Measurements from ENCODE around the gene COX19.
"Not testable (repeated sequence)": the region's sequence is repeated elsewhere in the genome, so short reads cannot be mapped to it uniquely, and the experiment has no call there.

COX19 gene

DNA sequence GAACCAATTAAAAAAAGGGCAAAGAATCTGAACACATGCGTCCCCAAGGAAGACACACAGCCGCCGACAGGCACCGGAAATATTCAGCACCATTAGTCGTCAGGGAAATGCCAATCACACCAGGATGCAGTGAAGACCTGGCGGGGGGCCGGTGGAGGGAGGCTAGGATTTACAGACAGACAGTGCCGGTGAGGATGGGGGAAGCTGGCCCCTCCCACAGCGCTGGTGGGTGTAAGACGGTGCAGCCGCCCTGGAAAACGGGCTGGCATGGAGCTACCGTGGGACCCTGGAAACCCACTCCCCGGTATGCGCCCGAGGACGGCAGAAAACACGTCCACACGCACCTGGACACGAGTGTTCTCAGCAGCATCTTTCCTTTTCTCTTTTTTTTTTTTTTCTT lies 16.1 kb downstream of the COX19 start:
- DNase-seq, result no peak

DNA sequence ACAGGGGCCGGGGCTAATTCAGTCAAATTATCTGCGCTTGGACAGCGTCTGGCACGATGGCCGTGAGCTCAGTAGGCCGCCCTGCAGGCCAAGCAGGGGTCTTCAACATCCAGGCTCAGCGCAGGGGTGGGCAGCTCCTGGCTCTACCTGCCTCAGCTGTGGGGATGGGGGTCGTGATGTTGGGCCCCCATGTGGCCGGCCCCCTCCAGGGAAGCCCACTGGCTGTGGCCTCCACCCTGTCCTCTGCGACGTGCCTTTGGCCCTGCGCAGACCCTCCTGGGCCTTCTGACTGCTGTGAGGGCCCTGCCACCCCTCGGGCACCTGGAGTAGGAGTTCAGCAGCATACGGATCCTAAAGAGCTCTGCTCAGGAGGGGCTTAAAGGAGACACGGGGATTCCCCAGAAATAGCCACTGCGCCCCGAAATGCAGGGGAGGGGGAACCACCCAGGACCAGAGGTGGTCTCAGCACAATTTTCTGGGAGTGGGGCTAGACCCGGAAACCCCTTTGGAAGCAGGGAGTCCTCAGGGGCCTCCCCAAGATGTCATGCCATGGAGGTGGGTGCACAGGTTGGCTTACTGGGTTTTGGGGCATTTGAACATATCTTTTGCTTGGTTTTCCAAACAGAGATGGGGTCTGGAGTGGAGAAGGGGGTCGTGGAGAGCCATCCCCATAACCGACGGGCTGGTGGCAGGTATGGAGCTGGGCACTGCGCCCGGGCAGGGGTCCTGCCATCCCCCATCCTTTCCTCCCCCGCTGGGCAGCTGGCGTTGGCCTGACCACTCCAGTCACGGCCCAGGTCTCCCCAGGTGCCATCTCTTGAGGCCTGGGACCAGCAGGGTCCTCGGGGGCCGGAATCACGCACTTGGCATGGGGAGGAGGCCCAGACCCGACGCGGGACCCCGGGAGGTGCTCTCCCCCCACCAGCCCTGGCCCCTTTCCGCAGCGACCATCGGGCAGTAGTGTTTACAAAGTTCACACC lies 16.8 kb downstream of the COX19 start:
- no peak for DNase-seq

DNA sequence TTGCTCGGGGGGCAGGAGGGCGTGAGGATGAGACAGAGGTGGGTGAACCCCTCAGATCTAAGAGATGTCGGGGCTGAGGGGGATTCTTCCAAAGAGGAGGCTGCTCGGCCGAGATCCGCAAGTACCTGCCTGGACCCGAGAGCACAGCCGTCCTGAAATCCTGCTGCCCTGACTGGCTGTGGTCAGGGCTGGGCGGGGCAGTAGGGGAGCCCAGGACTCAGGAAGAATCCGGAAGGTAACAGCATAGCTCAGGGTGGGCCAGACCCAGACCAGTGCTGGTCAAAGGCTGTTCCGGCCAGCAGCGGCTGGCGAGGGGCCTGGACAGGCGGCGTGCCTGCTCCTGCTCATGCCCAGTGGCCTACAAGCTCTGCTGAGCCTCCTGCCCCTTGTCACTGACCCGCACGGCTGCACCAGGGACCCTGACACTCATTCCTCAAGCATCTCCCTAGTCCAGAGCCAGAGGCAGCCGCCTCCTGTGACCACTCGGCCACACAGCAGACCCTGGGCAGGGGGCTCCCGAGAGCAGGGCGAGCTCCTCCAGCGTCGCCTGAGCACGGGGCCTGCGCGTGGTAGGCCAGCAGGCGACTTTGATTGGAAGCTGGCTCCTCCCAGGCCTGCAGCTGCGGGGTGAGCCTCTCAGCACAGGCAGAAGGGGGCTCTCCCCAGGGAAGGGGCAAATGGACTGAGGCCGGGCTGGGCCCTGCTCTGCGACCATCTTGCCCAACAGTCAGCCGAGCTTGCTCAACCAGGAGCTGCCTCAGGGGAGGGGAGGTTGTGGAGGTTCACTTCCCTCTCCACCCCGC lies 17.7 kb downstream of the COX19 start:
- DNase-seq, result peak; percentile 84 to 88 (median 87)

DNA sequence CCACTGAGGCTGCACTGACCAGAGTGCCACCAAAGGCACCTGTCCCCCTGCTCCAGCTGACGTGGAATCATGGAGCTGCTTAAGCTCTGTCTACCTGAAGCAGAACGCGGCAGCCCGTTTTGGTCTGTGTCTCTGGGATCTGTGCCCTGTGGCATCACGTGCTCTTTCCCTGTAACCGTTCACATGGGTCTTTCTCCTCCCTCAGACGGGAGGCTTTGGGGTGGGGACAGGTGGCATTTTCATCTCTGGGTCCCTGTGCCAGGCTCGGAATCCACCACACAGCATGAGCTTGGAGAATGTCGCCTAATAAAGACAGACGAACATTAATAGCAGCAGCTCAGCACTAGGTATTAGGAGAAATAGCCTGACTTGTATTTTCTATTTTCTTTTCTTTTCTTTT lies 19.3 kb downstream of the COX19 start:
- no peak for DNase-seq

DNA sequence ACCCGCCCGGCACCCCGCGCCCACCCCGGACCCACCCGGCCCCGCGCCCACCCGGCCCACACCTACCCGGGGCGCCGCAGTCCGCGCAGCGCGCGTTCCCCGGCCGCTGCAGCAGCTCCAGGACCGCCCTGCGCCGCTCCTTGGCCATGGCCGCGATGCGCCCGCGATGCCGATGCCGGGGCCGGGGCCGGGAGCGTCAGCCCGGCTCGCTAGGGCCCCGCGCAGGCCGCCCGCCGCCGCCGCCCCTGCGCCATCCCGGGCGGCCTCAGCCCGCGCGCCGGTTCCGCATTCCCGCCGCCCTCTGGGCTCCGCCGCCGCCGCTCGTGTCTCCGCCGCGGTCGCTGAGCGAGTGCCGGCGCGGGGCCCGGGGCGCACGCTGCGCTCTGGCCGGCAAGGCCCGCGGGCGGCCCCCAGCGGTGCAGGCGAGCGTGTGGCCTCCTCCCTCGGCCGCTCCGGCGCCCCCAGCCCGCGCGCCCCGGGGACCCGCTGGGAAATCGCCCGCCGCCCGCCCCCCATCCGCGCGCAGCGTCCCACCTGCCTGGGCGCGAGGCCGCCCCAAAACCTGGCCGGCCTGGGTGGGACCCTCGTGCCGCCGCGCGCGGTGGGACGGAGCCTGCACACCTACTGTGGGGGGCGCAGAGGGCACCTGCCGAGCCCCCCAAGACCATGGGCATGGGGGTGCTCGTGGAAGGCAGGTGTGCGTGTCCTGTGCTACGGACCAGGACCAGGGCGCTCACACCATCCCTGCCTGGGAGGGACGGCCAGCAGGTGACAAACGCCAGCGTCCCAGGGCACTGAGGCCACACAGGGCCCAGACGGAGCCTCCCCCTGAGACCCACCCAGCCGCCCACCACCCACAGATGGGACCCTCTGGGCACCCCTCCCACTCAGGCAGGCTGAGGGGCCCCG lies 20.8 kb downstream of the COX19 start, which contains the start of gene ADAP1:
ADAP1 (minus strand) TSS at position 351 of the 909 bp plus-strand sequence; CDS start at position 148, 203 bp downstream.
- peak; percentile 84 to 96 (median 93) for DNase-seq

DNA sequence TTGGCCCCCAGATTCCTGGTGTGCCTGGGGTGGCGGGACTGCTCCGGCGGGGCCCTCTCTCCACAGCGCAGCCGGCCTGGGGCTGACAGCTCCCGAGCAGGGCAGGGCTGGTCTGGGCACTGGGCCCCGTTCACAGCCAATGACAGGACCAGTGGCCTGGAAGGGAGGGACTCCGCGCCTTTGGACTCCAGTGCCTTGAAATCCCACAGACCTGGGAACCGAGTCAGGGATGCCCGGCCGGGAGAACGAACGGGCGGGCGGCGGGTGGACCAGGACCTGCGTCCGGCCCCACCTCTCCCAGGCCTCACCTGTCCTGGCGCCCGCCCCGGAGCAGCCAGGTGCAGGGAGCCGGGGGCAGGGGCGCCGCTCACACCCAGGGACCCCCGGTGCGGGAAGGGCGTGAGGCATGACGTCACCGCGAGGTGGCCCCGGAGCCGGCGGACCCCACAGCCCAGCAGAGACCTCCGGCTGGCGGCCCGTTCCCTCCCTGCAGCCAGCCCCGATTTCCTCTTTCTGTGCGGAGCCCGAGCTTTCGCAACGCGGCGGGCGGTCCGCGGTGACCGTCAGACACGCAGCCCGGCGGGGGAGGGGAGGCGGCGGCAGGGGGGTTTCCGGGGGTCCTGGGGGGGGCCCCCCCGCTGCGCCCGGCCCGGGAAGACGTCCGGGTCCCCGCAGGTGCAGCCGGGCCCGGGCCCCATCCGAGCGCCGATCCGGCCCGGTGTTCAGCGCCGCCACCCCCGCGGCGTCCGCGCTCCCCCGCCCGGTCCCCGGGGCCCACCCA lies 21.6 kb downstream of the COX19 start:
- peak; percentile 83 to 91 (median 87) for DNase-seq

DNA sequence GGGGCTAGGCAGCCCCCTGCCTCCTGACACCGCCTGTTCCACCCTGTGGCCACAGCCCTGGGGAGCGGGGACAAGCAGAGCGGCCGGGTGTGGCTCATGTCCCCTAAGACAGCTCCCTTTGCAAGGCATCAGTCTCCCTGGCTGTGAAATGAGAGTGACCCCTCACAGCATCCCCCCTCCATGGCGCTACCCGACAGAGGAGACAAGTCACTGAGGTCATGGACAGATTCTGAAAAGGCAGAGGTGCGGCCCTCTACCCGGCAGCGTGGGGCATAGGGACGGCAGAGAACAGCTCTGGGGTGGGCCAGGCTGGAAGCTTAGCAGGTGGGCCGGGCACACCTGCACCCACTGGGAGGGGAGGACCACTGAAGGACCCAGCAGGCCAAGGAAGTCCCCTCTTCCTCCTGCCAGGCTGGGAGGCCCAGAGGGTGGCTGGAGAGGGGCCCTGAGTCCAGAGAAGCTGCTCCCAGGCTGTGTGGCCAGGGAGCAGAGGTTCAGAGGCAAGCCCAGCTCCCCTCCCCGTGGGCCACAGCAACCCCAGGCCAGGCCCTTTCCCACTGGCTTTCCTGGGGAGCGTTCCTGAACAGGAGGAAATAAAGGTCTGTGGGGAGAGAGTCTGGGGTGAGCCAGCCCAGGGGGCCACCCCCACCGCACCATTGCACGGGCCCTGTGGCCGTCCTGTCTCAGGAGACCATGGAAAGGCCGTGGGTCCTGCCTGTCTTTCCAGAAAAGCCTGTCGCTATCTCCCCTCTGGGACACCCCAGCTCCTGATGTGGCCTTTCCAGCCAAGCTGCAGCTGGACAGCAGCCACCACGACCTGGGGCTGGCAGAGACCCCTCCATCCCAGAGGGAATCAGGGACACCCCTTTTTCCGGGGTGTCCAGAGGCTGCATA lies 22.6 kb downstream of the COX19 start:
- DNase-seq, result no peak

DNA sequence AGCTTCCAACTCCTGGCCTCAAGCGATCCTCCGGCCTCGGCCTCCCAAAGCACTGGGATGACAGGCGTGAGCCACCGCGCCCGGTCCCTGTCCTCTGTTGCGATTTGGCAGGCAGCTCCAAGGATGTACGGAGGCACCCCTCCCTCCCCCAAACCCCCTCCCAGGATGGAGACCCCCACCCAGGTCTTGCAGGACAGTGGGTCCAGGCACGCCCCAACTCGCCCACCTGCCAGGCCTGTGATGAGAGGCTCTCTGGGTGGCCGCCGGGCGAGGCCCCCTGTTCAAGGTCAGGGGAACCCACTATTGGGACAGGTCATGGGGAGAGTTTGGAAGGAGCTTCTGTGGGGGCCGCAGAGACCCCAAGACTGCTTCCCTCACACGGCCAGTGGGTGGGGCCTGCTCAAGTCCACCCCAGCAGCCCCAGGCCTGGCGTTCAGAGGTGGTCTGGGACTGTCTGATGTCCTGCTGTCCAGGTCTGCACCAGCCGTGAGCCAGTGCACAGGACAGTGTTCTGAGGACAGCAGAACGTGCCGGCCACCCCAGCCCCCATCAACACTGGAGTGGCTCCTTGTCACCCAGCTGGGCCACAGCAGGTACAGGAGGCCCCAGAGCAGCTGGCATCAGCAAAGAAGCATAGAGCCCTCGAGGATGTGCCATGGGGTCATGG lies 23.3 kb downstream of the COX19 start:
- DNase-seq, result no peak

DNA sequence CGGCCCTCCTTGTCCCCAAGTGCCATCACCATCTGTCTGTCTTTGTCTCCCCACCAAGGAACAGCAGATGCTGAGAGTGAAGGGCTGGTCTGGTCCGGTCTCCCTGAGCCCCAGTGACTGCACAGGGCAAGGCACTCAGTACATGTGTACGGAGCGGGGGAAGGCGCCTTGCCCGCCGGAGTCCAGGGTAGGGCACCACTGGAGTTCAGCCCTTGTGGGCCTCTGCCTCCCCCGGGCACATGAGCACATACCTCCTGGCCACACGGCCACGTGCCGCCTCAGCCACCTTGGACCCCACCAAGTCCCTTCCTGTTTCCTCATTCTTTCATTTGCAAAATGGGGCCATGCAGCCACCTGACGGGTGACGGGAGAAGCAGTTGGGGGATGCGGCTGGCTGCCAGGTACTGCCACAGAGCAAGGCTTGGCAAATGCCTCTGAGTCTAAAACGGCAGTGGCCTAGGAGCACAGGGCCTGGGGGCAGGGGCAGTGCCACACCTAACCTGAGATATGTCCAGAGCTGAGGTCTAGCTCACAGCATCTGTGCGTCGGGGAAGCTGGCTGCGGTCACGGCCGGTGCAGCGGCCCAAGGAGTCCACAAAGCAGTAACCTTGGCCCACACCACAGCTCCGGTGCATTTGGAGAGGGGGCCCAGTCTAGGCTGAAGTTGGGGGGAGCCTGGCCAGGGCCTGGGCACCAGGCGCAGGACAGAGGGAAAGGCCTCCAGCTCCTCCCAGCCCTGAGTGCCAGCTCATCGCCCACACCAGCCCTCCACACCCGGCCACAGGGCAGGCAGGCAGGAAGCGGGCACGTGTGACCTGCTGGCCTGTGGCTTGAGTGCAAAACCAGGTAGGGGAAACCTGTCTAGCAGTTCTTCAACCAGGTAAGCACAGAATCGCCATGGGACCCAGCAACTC lies 26.1 kb downstream of the COX19 start:
- no peak for DNase-seq

DNA sequence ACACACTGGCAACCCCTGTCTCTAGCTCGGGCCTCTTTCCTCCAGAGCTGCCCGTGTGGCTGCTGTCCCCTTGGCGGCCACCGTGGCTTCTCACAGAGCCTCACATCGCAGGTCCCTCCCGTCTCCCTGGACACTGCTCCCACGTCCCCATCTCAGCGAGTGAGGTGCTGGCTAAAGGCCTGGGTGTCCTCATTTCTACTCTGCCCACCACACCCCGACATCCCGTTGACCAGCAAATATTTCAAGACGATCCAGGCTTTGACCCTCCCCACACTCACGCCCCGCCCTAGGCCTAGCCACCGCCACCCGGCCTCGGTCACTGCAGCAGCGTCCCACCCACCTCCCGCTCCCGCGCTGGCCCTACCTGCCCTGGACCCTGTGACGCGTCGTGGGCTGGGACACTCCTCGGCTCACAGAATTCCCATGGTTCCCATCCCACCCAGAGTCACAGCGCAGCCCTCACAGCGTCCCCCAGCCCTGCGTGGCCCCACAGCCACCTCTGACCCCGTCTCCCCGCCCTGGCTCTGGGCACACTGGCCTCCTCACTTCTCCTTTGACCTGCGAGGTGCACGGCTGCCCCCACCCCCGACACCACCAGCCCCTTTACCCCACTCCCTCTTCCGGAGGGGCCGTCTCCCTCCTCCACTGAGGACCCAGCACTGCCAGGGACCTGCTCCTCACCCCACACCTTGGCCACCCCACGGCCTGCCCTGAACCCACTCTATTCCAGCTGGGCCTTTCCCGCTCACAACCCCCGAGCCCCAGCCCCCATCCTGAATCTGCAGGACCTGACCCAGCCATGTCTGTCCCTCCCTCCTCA lies 27.7 kb downstream of the COX19 start:
- DNase-seq, result no peak

DNA sequence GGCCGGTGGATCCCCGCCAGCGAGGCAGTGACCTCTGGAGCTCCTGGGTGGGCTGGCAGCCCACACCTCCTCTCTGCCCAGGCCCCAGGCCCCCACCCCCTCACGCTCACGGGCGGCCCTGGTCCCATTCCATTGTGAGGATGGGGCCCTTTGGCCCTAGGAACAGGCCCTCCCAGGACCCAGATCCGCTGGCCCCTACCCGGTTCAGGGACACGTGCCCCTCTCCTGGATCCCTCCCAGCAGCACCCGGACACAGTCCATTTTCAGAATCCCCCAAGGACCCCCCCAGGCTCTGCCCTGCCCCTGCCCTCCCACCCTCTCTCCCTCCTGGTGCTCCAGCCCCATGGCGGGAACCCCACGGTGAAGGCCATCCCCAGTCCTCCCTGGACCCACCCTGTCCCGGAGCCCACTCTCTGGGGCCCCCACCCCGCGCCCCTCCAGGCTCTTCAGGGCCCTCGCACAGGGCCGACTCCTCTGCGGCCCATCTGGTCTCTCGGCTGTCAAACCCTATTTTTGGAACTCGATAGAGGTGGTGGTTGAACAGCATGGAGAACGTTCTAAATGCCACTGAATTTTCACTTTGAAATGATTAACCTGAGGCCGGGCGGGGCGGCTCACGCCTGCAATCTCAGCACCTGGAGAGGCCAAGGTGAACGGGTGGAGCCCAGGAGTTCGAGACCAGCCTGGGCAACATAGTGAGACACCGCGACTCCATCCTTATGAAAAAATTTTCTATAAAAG lies 28.9 kb downstream of the COX19 start:
- no peak for DNase-seq

DNA sequence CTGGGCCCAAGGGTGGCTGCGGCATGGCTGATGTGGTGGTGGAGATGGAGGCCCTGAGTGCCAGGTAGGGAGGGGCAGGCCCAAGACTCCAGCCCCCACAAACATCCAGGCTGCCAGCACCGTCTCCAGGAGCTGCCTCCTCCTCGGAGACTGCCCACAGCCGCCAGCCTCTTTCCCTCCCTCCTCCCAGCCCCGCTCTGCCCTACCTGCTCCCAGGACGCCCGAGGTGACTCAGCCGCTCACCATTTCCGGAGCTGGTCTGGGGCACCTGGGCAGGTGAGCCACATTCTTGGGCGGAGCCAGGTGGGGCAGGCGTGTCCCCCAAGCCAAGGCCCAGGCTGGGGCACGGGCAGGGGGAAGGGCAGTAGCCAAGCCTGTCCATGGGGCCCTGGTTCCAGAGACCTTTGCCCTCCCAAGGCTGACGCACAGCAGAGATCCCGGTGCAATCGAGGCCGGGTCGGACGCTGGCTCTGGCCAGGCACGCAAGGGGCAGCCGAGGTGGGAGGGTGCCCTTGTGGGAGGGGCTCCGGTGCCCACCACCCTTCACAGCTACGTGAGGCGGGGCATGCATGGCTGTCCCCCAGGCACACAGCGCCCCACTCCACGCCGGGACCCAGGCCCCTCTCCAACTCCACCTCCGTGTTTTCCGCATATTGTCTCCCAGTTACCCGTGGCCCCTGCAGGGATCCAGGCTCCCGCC lies 29.6 kb downstream of the COX19 start:
- DNase-seq, result no peak

DNA sequence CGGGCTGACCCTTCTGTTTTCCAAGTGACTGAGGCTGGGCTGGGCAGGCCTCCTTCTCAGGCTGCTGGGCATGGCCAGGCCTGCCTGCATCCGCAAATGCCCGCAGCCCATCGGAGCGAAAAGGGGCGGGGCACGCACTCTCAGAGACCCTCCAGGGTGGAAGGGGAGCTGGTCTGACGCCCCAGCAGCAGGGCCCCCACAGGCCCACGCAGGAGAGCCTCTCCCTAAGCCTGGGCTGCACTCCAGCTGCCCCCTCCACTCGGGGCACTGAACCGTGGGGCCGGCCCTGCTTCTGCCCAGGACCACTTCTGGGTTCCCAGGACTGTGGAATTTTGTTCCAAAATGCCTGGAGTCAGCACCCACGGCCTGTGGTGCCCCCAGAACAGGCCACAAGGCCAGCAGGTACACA lies 30.2 kb downstream of the COX19 start:
- DNase-seq, result no peak

DNA sequence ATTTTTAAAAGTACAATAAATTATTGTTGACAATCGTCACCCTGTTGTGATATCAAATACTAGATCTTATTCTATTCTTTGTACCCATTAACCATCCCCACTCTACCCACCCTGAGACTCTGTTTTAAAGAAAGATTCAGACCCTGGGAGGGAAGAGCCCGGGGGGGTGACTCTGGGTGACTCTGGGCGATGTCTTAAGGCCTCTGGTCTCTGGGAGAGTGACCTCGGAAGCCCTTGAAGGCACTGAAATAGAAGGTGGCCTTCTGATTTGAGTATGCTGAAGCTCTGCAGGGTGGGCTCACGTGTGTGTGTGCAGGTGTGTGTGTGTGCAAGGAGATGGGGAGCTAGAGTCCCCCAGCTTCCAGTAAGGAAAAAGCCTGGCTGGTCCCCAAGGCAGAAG lies 30.6 kb downstream of the COX19 start:
- no peak for DNase-seq

DNA sequence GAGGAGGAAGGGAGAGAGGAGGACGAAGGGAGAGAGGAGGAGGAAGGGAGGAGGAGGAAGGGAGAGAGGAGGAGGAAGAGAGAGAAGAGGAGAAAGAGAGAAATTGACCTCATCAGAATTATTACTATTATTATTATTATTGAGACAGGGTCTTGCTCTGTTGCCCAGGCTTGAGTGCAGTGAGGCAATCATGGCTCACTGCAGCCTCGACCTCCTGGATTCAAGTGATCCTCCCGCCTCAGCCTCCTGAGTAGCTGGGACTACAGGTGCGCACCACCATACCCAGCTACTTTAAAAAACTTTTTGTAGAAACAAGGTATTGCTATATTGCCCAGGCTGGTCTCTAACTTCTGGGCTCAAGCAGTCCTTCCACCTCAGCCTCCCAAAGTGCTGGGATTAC lies 31.6 kb downstream of the COX19 start:
- DNase-seq, result not testable (repeated sequence)

DNA sequence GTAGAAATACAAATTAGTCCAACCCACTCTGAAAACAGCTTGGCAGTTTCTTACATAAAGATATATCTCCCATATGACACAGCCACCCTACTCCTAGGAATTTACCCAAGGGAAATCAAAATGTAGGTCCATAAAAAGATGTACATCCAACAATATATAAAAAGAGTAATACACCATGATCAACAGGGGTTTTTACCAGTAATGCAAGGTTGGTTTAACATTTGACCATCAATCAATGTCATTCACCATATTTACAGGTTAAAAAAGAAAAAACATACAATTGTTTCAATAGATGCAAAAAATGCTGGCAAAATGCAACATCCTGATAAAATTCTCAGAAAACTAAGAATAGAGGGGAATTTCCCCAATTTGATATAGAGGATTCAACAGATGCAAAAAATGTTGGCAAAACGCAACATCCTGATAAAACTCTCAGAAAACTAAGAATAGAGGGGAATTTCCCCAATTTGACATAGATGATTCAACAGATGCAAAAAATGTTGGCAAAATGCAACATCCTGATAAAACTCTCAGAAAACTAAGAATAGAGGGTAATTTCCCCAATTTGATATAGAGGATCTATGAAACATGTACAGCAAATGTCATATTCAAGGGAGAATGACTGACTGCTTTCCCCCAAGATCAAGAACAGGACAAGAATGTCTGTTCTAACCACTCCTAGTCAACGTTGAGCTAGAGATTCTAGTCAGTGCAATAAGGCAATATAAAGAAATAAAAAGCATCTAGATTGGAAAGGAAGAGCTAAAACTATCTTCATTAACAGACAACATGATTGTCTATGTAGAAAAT lies 34.5 kb downstream of the COX19 start:
- DNase-seq, result peak; percentile 70 to 97 (median 94)

Data from suppressor macrophage treated with lipopolysaccharide for 1 hour (primary cell).